GM12878 (cell line): ENCODE measurements around the gene RSBN1L. TPM values are rescaled to one million over a fixed set of nuclear protein-coding genes. Genes with fewer than 3 reads are reported as not detected.
A peak's percentile ranks its signal among the peaks of the same experiment; 100 is the strongest.

Experiments
- ATAC-seq: fragments of 200-7000 bp; cut with Tn5 transposase; 3 replicates; pipeline ENCODE4 v1.9.1; 2020; ENCODE audit warnings: mild to moderate bottlenecking, moderate library complexity
- BruUV-seq: library from RNA; stranded (reverse); fragments of 400-500 nt; replicated peaks from 2 replicates; lab custom pipeline; 2021; lab: Mats Ljungman, UMichigan
- CTCF ChIA-PET: fragments of 300-600 bp; sonication (Branson Sonifier 250); formaldehyde crosslinking; extraction: SDS; loops from one replicate; lab custom pipeline; 2021; ENCODE audit warnings: inconsistent platforms; lab: Yijun Ruan, JAX
- POLR2A ChIA-PET: fragments of 350-600 bp; formaldehyde crosslinking; extraction: SDS; loops from one replicate; lab custom pipeline; 2021; ENCODE audit warnings: inconsistent platforms; lab: Charles Lee
- RAD21 ChIA-PET: fragments of 300-600 bp; sonication (Branson Sonifier 250); formaldehyde crosslinking; loops from one replicate; lab custom pipeline; 2023; ENCODE audit warnings: antibody characterized with exemption; ENCODE audit not compliant: unreplicated experiment; lab: Charles Lee
- SMC1A ChIA-PET: fragments of 300-600 bp; sonication (Branson Sonifier 250); formaldehyde crosslinking; loops from one replicate; lab custom pipeline; 2023; ENCODE audit not compliant: unreplicated experiment, uncharacterized antibody; lab: Charles Lee
- DNase-seq: peaks from one replicate; pipeline ENCODE4 v3.0.0-alpha.2; 2011; ENCODE audit warnings: low read depth, low spot score
- FAIRE-seq: peaks from 3 replicates; lab custom pipeline; 2011; peaks lifted over from hg19 to GRCh38; lab: Jason Lieb, UNC
- H2AFZ ChIP-seq: 2 replicates; pipeline ENCODE4 v1.6.0; 2011; ENCODE audit warnings: low read depth, low read length, control low read depth; ENCODE audit not compliant: control insufficient read depth
- H3K27ac ChIP-seq: 2 replicates; pipeline ENCODE4 v1.5.1; 2011; ENCODE audit warnings: control low read depth; ENCODE audit not compliant: control insufficient read depth, insufficient read depth
- H3K27me3 ChIP-seq, 2 experiments: replicated peaks in 1 of 2; 2 replicates each; pipeline versions ENCODE4 v1.6.0 to v1.6.1; 2011; ENCODE audit warnings: low read length in 1 of 2; ENCODE audit not compliant: control insufficient read depth in 2 of 2, insufficient read depth in 2 of 2
- H3K36me3 ChIP-seq, 2 experiments: 2 replicates each; pipeline ENCODE4 v1.5.1; 2011; ENCODE audit warnings: low read length in 1 of 2; ENCODE audit not compliant: control insufficient read depth in 2 of 2, insufficient read depth in 2 of 2
- H3K4me1 ChIP-seq: 2 replicates; pipeline ENCODE4 v1.6.1; 2011; ENCODE audit warnings: mild to moderate bottlenecking, low read length, moderate library complexity, mixed read lengths; ENCODE audit not compliant: control insufficient read depth, insufficient read depth
- H3K4me2 ChIP-seq: 2 replicates; pipeline ENCODE4 v1.6.0; 2011; ENCODE audit warnings: control low read depth; ENCODE audit not compliant: control insufficient read depth, insufficient read depth
- H3K4me3 ChIP-seq: fragments of 200-600 bp; sonication (generic); 2 replicates; pipeline ENCODE4 v1.5.1; 2016
- H3K79me2 ChIP-seq: 2 replicates; pipeline ENCODE4 v1.6.0; 2011; ENCODE audit warnings: low read length; ENCODE audit not compliant: control insufficient read depth, insufficient read depth
- H3K9ac ChIP-seq: 2 replicates; pipeline ENCODE4 v1.8.0; 2011; ENCODE audit warnings: low read length, control low read depth, mixed read lengths; ENCODE audit not compliant: control insufficient read depth, insufficient read depth
- H3K9me3 ChIP-seq: replicated peaks from 3 replicates; pipeline ENCODE4 v1.5.1; 2011; ENCODE audit warnings: mild to moderate bottlenecking, low read length; ENCODE audit not compliant: control insufficient read depth, insufficient read depth
- H4K20me1 ChIP-seq: 2 replicates; pipeline ENCODE4 v1.6.0; 2011; ENCODE audit not compliant: control insufficient read depth, insufficient read depth
- CBX3 ChIP-seq: fragments of 200-600 bp; sonication (generic); IDR thresholded peaks from 2 replicates; pipeline ENCODE4 v1.6.1; 2016; ENCODE audit warnings: low read depth, borderline replicate concordance
- CBX5 ChIP-seq: sonication (generic); IDR thresholded peaks from 2 replicates; pipeline ENCODE4 v1.6.1; 2016; ENCODE audit warnings: low read depth, moderate library complexity, mild to moderate bottlenecking, inconsistent platforms
- EED ChIP-seq: sonication (generic); IDR thresholded peaks from 2 replicates; pipeline ENCODE4 v1.6.1; 2016; ENCODE audit warnings: antibody characterized with exemption, low read depth
- KLF5 ChIP-seq: fragments of 450-650 bp; IDR thresholded peaks from 2 replicates; pipeline ENCODE4 v1.6.1; 2014; ENCODE audit warnings: mild to moderate bottlenecking; ENCODE audit not compliant: partially characterized antibody
- RCOR1 ChIP-seq: conservative IDR thresholded peaks from 2 replicates; pipeline ENCODE4 v1.6.1; 2012; ENCODE audit warnings: low read depth, low read length, improper control_type of control experiment
- RUNX3 ChIP-seq: IDR thresholded peaks from 2 replicates; pipeline ENCODE4 v1.6.1; 2012; ENCODE audit warnings: low read length, inconsistent platforms
- SIN3A ChIP-seq: IDR thresholded peaks from 2 replicates; pipeline ENCODE4 v1.6.1; 2012; ENCODE audit warnings: low read depth, low read length, improper control_type of control experiment
- SP1 ChIP-seq: IDR thresholded peaks from one replicate; pipeline ENCODE4 v1.6.1; 2011; ENCODE audit warnings: low read depth, low read length
- SUZ12 ChIP-seq: fragments of 200-600 bp; sonication (generic); IDR thresholded peaks from one replicate; pipeline ENCODE4 v1.6.1; 2018; ENCODE audit warnings: antibody characterized with exemption, mild to moderate bottlenecking; ENCODE audit not compliant: unreplicated experiment
- ZNF384 ChIP-seq: IDR thresholded peaks from 2 replicates; pipeline ENCODE4 v1.6.1; 2012; ENCODE audit warnings: low read depth, mild to moderate bottlenecking, low read length, improper control_type of control experiment, borderline replicate concordance
- WGBS: methylation state at CpG from one replicate; pipeline ENCODE4 v1.1.6; 2016; ENCODE audit warnings: low lambda C conversion rate; ENCODE audit not compliant: insufficient replicate concordance, insufficient coverage; ENCODE audit errors: missing lambda C conversion rate; 5-methylcytosine and 5-hydroxymethylcytosine counted together
- in situ Hi-C: fragments of 300-500 bp; cut with MboI; formaldehyde crosslinking; loops from 9 replicates; pipeline ENCODE4 v1.14.3; 2018; ENCODE audit warnings: mixed read lengths
- intact Hi-C: fragments of 100-400 bp; cut with micrococcal nuclease; formaldehyde crosslinking; loops from one replicate; pipeline ENCODE4 v1.14.2; 2022; ENCODE audit not compliant: unreplicated experiment
- polyA plus RNA-seq, 11 experiments: library from polyadenylated mRNA; depleted of rRNA in 4 of 11; unstranded in 6 of 11; stranded (reverse) in 5 of 11; fragments of >200 nt; fragmentation: Nextera tagmentation in 4 of 11; fragmentation: Illumina TruSeq in 1 of 11; extraction: Ambion mirVana in 4 of 11; extraction: Trizol in 1 of 11; gene quantifications; 1 replicate in 1 of 11; 2 replicates in 10 of 11; pipeline versions ENCODE4 v1.2.1 to v1.2.3, GENCODE V29; 2011 to 2016; ENCODE audit warnings: inconsistent platforms in 2 of 11, missing spikeins in 2 of 11, low read depth in 1 of 11
- total RNA-seq, 4 experiments: library from RNA; depleted of rRNA in 3 of 4; stranded (reverse); fragments of >200 nt in 3 of 4; fragmentation: Illumina TruSeq in 1 of 4; extraction: Trizol in 1 of 4; gene quantifications; 2 replicates each; pipeline versions ENCODE4 v1.2.1 to v1.2.3, GENCODE V29; 2013 to 2021
- TF ChIP-seq, protein P1 (sequence below): IDR thresholded peaks from 2 replicates; pipeline ENCODE4 v1.6.1; 2011; ENCODE audit warnings: borderline replicate concordance, low read depth, mild to moderate bottlenecking, moderate library complexity, low read length; ENCODE audit not compliant: insufficient read depth, poor library complexity, severe bottlenecking
- TF ChIP-seq, protein P2 (sequence below), 3 experiments: IDR thresholded peaks in 2 of 3; conservative IDR thresholded peaks in 1 of 3; 2 replicates each; pipeline ENCODE4 v1.5.1; 2011; ENCODE audit warnings: low read depth in 3 of 3, low read length in 3 of 3, mild to moderate bottlenecking in 3 of 3, control low read depth in 2 of 3, moderate library complexity in 2 of 3, inconsistent platforms in 1 of 3, mixed read lengths in 1 of 3; ENCODE audit not compliant: control insufficient read depth in 2 of 3, insufficient read depth in 1 of 3; ENCODE audit errors: extremely low read depth in 1 of 3
- TF ChIP-seq, protein P3 (sequence below): fragments of 450-650 bp; IDR thresholded peaks from 2 replicates; pipeline ENCODE4 v1.6.1; 2017; ENCODE audit warnings: low read depth, mild to moderate bottlenecking, moderate library complexity
- TF ChIP-seq, protein P4 (sequence below): fragments of 450-650 bp; IDR thresholded peaks from 2 replicates; pipeline ENCODE4 v1.6.1; 2017; ENCODE audit warnings: mild to moderate bottlenecking, moderate library complexity

Gene RSBN1L
- total and polyA plus RNA-seq, 10 of the 15 experiments (the other 5 are each of a cell fraction or from before 2014, with no cell fraction given): 4.5 to 23.7 (median 10.3) TPM

DNA sequence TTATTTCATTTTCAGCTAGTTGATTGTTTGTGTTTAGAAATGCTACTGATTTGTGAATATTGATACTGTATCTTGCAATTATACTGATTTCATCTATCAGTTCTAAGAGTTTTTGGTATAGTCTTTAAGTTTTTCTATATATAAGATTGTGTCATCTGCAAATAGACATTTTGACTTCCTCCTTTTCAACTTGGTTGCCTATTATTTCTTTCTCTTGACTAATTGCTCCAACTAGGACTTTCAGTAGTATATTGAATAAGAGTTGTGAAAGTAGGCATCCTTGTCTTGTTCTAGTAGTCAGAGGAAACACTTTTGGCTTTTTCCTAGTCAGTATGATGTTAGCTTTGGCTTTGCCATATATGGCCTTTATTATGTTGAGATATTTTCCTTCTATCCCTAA, 122.8 kb downstream of the RSBN1L start (continued):
- TF ChIP-seq, protein P1, sequence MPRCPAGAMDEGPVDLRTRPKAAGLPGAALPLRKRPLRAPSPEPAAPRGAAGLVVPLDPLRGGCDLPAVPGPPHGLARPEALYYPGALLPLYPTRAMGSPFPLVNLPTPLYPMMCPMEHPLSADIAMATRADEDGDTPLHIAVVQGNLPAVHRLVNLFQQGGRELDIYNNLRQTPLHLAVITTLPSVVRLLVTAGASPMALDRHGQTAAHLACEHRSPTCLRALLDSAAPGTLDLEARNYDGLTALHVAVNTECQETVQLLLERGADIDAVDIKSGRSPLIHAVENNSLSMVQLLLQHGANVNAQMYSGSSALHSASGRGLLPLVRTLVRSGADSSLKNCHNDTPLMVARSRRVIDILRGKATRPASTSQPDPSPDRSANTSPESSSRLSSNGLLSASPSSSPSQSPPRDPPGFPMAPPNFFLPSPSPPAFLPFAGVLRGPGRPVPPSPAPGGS: no peak
- TF ChIP-seq SUZ12: no peak
- TF ChIP-seq, protein P2, sequence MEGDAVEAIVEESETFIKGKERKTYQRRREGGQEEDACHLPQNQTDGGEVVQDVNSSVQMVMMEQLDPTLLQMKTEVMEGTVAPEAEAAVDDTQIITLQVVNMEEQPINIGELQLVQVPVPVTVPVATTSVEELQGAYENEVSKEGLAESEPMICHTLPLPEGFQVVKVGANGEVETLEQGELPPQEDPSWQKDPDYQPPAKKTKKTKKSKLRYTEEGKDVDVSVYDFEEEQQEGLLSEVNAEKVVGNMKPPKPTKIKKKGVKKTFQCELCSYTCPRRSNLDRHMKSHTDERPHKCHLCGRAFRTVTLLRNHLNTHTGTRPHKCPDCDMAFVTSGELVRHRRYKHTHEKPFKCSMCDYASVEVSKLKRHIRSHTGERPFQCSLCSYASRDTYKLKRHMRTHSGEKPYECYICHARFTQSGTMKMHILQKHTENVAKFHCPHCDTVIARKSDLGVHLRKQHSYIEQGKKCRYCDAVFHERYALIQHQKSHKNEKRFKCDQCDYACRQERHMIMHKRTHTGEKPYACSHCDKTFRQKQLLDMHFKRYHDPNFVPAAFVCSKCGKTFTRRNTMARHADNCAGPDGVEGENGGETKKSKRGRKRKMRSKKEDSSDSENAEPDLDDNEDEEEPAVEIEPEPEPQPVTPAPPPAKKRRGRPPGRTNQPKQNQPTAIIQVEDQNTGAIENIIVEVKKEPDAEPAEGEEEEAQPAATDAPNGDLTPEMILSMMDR (IDR thresholded peaks at IDR 0.05 in 2 of 3, conservative IDR thresholded peaks at IDR 0.05 in 1 of 3; ENCODE audit: control insufficient read depth in 2 of 3, extremely low read depth in 1 of 3, insufficient read depth in 1 of 3, low read depth in 3 of 3, low read length in 3 of 3): no peak
- TF ChIP-seq KLF5: no peak
- TF ChIP-seq EED: no peak
- TF ChIP-seq SIN3A: no peak
- no peak for TF ChIP-seq CBX3

DNA sequence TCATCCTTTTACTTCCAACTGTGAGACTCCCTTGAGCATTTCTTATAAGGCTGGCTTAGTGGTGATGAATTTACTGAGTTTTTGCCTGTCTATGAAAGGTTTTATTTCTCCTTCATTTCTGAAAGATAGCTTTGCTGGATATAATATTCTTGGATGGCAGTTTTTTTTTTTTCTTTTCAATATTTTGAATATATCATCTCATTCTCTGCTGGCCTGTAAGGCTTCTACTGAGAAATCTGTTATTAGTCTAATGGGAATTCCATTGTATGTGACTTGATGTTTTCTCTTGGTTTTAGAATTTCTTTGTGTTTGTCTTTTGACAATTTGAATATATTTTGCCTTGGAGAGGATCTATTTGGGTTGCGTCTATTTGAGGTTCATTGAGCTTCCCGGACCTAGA, 124.7 kb downstream of the RSBN1L start:
- Histone ChIP-seq H3K27me3 (no peaks in the 10 kb centered on the region), H2AFZ (no peak overlapping the region), H3K4me3 (no peak overlapping the region), H3K4me2 (no peak overlapping the region), H3K9ac (no peak overlapping the region), H3K27ac (no peak overlapping the region), H3K79me2 (peaks cover 38% of the 10 kb centered on the region), H3K36me3 (peaks cover 6 to 13% of the 10 kb centered on the region in 2 experiments; a peak in 3 of 4 replicates), H3K9me3 (peaks cover 63% of the 10 kb centered on the region), H4K20me1 (no peaks in the 10 kb centered on the region), H3K4me1 (peaks cover 10% of the 10 kb centered on the region)
- intact Hi-C loops: no loop called here
- no peak for FAIRE-seq
- WGBS: 89% methylated on average over 2 of the region's 2 CpGs
- ATAC-seq: no peak
- DNase-seq: no peak
- no TSS peak for BruUV-seq
- in situ Hi-C loops: no loop called here
- ChIA-PET RAD21 (no interaction called here), SMC1A (no interaction called here), CTCF (interaction anchor here (0.6 to 0.8 kb wide), 2 partner anchors 15 to 17 kb away, joined by 3 read pairs; no protein-coding TSS in a partner anchor), POLR2A (no interaction called here)
- no peak for TF ChIP-seq SP1
- TF ChIP-seq ZNF384: 0 out of 2 replicates have a peak, but pooled peaks have one; percentile 12
- TF ChIP-seq, protein P3, sequence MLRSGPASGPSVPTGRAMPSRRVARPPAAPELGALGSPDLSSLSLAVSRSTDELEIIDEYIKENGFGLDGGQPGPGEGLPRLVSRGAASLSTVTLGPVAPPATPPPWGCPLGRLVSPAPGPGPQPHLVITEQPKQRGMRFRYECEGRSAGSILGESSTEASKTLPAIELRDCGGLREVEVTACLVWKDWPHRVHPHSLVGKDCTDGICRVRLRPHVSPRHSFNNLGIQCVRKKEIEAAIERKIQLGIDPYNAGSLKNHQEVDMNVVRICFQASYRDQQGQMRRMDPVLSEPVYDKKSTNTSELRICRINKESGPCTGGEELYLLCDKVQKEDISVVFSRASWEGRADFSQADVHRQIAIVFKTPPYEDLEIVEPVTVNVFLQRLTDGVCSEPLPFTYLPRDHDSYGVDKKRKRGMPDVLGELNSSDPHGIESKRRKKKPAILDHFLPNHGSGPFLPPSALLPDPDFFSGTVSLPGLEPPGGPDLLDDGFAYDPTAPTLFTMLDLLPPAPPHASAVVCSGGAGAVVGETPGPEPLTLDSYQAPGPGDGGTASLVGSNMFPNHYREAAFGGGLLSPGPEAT: peak; percentile 27; the same call in 1 of the 2 replicates
- TF ChIP-seq, protein P4, sequence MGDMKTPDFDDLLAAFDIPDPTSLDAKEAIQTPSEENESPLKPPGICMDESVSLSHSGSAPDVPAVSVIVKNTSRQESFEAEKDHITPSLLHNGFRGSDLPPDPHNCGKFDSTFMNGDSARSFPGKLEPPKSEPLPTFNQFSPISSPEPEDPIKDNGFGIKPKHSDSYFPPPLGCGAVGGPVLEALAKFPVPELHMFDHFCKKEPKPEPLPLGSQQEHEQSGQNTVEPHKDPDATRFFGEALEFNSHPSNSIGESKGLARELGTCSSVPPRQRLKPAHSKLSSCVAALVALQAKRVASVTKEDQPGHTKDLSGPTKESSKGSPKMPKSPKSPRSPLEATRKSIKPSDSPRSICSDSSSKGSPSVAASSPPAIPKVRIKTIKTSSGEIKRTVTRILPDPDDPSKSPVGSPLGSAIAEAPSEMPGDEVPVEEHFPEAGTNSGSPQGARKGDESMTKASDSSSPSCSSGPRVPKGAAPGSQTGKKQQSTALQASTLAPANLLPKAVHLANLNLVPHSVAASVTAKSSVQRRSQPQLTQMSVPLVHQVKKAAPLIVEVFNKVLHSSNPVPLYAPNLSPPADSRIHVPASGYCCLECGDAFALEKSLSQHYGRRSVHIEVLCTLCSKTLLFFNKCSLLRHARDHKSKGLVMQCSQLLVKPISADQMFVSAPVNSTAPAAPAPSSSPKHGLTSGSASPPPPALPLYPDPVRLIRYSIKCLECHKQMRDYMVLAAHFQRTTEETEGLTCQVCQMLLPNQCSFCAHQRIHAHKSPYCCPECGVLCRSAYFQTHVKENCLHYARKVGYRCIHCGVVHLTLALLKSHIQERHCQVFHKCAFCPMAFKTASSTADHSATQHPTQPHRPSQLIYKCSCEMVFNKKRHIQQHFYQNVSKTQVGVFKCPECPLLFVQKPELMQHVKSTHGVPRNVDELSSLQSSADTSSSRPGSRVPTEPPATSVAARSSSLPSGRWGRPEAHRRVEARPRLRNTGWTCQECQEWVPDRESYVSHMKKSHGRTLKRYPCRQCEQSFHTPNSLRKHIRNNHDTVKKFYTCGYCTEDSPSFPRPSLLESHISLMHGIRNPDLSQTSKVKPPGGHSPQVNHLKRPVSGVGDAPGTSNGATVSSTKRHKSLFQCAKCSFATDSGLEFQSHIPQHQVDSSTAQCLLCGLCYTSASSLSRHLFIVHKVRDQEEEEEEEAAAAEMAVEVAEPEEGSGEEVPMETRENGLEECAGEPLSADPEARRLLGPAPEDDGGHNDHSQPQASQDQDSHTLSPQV: no peak
- TF ChIP-seq CBX5: peak; percentile 99
- no peak for TF ChIP-seq RCOR1
- TF ChIP-seq RUNX3: no peak
